Subcutaneous adipose tissue (tissue), 4 donors: ENCODE results near the gene MYL10. TPM values are rescaled to one million over a fixed set of nuclear protein-coding genes. Genes with fewer than 3 reads are reported as not detected.

Source experiments
- total RNA-seq, 4 donors: library from RNA; depleted of rRNA; stranded (reverse); fragments of >200 nt; gene quantifications; one replicate each; pipeline ENCODE4 v1.1.0, GENCODE V29; 2016

Gene MYL10
- total RNA-seq, 4 donors from 2014 or later: not detected

Other genes starting within 250 kb of the MYL10 start
- 10 to 100 TPM; 42.8 to 59.0 (median 47.4) TPM for gene CUX1, start 188.3 kb upstream of the MYL10 start, total RNA-seq